ENCODE results near the gene DZIP1. TPM values are rescaled to one million over a fixed set of nuclear protein-coding genes. Genes with fewer than 3 reads are reported as not detected.
"Not testable (repeated sequence)": the region's sequence is repeated elsewhere in the genome, so short reads cannot be mapped to it uniquely, and the experiment has no call there.

Gene DZIP1
- total RNA-seq, 1 donor = not detected

- Histone ChIP-seq H3K4me3 (ENCODE audit: low read length) (no peak overlapping the region), H3K4me1 (ENCODE audit: insufficient read depth, low read length) (no peaks in the 10 kb centered on the region), H3K27me3 (ENCODE audit: insufficient read depth, low read length) (no peaks in the 10 kb centered on the region), H3K9me3 (ENCODE audit: low read depth, low read length) (no peaks in the 10 kb centered on the region)
Measured at GRCh38 chr13:95596701-95597100, 47.8 kb downstream of the DZIP1 start.

GRCh38 chr13:95593462-95593861 is 51.0 kb downstream of the DZIP1 start:
- Histone ChIP-seq H3K27me3 (ENCODE audit: insufficient read depth, low read length) (no peaks in the 10 kb centered on the region), H3K4me1 (ENCODE audit: insufficient read depth, low read length) (no peaks in the 10 kb centered on the region), H3K4me3 (ENCODE audit: low read length) (no peak overlapping the region), H3K9me3 (ENCODE audit: low read depth, low read length) (no peaks in the 10 kb centered on the region)

GRCh38 chr13:95588721-95589120 is 55.8 kb downstream of the DZIP1 start:
- no peaks in the 10 kb centered on the region for H3K27me3 ChIP-seq (ENCODE audit: insufficient read depth, low read length)

DNA sequence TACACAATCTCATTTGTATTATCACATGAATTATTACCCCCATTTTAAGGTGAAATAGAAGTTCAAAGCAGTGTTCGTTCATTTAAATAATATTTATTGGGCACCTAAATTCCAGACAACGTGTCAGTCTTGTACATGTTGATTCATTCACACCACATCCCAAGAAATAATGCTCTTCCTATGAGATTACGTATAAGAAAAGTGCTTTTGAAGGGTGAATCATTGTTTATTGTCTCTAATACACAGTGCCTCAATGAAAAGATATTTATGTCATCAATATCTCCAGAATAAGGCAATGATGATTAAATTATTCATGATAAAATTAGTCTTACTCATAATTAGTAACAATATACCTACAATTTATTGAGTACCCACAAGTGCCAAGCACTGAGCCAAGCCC is 56.4 kb downstream of the DZIP1 start:
- Histone ChIP-seq H3K9me3 (ENCODE audit: low read depth, low read length) (no peaks in the 10 kb centered on the region), H3K4me3 (ENCODE audit: low read length) (no peak overlapping the region), H3K27me3 (ENCODE audit: insufficient read depth, low read length) (no peaks in the 10 kb centered on the region), H3K4me1 (ENCODE audit: insufficient read depth, low read length) (no peaks in the 10 kb centered on the region)

More at GRCh38 chr13:95588721-95589120, 55.8 kb downstream of the DZIP1 start:
- Histone ChIP-seq H3K9me3 (ENCODE audit: low read depth, low read length) (no peaks in the 10 kb centered on the region), H3K4me1 (ENCODE audit: insufficient read depth, low read length) (no peaks in the 10 kb centered on the region), H3K4me3 (ENCODE audit: low read length) (no peak overlapping the region)

DNA sequence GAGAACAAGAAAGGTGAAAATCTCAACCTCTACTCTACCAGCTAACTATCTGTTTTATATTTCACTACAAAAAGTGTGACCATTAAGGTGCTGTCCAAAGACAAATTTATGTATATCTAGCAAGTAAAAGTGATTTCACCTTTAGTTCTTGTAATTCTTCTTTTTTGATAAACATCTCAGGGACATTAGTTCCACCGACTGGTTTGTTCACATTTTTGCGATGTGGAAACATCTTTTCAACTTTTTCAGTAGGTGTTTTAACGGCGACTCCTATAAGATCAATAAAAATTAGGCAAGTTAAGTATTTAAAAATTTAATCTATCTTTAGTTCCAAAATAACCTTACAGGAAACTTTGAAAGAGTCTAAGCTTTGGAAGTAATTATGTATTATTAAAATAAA is 58.6 kb downstream of the DZIP1 start:
- Histone ChIP-seq H3K4me3 (ENCODE audit: low read length) (no peak overlapping the region), H3K9me3 (ENCODE audit: low read depth, low read length) (no peaks in the 10 kb centered on the region), H3K27me3 (ENCODE audit: insufficient read depth, low read length) (no peaks in the 10 kb centered on the region), H3K4me1 (ENCODE audit: insufficient read depth, low read length) (no peaks in the 10 kb centered on the region)

- no peaks in the 10 kb centered on the region for H3K9me3 ChIP-seq (ENCODE audit: low read depth, low read length)
- no peaks in the 10 kb centered on the region for H3K4me1 ChIP-seq (ENCODE audit: insufficient read depth, low read length)
- H3K27me3 ChIP-seq (ENCODE audit: insufficient read depth, low read length) = no peaks in the 10 kb centered on the region
- no peak overlapping the region for H3K4me3 ChIP-seq (ENCODE audit: low read length)
Measured at GRCh38 chr13:95579303-95579702, 65.2 kb downstream of the DZIP1 start.

DNA sequence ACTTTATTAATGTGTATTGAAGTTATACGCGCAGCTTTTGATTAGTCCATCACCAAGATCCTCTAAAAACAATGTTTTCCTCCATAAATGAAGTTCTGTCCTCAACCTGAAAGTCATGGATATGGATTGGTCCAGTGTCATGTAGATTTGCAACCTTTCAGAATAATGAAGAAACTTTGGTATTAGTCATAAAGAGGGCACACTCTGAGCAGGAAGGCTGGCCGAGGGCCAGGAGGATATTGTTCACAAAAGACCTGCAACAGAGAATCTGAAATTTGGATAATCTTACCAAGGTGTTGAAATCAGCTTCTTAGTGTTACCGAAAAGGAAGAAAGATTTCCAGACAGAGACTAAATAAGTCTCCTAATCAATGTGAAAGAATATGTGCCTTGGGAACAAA is 71.3 kb downstream of the DZIP1 start:
- Histone ChIP-seq H3K27me3 (ENCODE audit: insufficient read depth, low read length) (no peaks in the 10 kb centered on the region), H3K4me3 (ENCODE audit: low read length) (no peak overlapping the region), H3K4me1 (ENCODE audit: insufficient read depth, low read length) (no peaks in the 10 kb centered on the region), H3K9me3 (ENCODE audit: low read depth, low read length) (no peaks in the 10 kb centered on the region)

DNA sequence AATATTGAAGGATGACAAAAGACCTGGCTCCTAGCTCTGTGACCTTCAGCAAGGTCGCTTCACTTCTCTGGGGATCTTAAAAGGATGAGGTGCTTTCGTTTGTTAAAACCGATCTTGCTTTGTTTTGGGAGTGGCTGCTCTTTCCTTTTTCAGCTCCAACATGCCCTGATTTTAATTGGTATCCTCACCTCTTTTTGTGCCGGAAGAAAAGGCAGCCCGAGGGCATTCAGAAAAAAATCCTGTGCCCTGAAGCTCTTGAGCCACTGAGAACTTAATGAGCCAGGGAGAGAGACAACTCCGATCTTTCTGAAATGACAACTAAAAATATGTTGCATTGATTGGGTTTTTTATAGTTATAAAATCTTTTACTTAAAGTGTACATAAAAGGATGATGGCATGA is 72.6 kb downstream of the DZIP1 start:
- H3K9me3 ChIP-seq (ENCODE audit: low read depth, low read length) = no peaks in the 10 kb centered on the region
- H3K4me3 ChIP-seq (ENCODE audit: low read length) = no peak overlapping the region
- H3K4me1 ChIP-seq (ENCODE audit: insufficient read depth, low read length) = no peaks in the 10 kb centered on the region
- no peaks in the 10 kb centered on the region for H3K27me3 ChIP-seq (ENCODE audit: insufficient read depth, low read length)

- Histone ChIP-seq H3K4me1 (ENCODE audit: insufficient read depth, low read length) (no peaks in the 10 kb centered on the region), H3K4me3 (ENCODE audit: low read length) (no peak overlapping the region), H3K27me3 (ENCODE audit: insufficient read depth, low read length) (no peaks in the 10 kb centered on the region), H3K9me3 (ENCODE audit: low read depth, low read length) (no peaks in the 10 kb centered on the region)
Measured at GRCh38 chr13:95570016-95570415, 74.5 kb downstream of the DZIP1 start.

DNA sequence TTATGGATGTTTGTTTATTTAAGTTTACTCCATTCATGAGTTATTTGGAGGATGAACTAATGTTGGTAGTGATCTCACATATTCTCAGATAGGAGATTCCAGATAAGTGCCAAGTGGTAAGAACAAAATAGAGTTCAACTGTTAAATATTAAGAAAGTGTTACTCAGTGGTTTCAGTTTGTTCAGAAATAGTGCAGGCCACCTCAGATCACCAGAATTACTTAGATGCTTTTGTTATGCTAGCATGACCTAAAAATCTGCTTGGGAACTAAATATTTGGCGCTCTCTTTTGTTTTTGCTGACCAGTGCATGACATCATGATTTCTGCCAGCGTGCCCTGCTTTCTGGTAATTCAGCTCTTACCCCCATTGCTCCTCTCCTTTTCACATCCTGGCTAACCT is 76.4 kb downstream of the DZIP1 start:
- Histone ChIP-seq H3K9me3 (ENCODE audit: low read depth, low read length) (no peaks in the 10 kb centered on the region), H3K27me3 (ENCODE audit: insufficient read depth, low read length) (no peaks in the 10 kb centered on the region), H3K4me1 (ENCODE audit: insufficient read depth, low read length) (peaks cover 7% of the 10 kb centered on the region), H3K4me3 (ENCODE audit: low read length) (no peak overlapping the region)

DNA sequence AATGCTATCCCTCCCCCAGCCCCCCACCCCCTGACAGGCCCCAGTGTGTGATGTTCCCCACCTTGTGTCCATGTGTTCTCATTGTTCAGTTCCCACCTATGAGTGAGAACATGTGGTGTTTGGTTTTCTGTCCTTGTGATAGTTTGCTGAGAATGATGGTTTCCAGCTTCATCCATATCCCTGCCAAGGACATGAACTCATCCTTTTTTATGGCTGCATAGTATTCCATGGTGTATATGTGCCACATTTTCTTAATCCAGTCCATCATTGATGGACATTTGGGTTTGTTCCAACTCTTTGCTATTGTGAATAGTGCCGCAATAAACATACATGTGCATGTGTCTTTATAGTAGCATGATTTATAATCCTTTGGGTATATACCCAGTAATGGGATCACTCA is 78.7 kb downstream of the DZIP1 start:
- H3K27me3 ChIP-seq (ENCODE audit: insufficient read depth, low read length) = not testable (repeated sequence)

DNA sequence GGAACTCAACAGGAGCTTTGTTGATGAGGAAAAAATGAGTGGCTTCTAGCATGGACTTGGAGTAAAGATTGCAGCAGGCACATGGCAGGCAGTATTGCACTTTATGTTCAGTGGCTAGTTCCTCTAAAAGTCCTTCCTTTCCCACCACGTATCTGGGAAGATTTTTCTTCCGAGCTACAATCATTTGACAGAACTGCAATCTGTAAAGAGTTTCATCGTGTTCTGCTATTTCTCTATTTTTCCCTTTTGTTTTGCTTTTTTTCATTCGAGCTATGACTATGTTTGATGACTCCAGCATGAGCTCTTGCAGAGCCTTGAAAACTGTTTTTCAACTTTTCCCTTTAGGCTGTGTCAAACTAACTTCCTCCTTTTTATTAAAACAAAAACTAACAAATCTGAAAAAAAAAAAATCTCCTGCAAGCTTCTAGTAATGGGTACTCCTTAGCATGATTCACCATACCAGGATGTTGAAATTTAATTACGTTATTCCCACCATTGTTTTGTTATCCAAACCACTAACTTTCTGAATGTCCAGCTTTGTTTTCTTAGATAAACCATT is 79.7 kb downstream of the DZIP1 start:
- no peak overlapping the region for H3K4me3 ChIP-seq (ENCODE audit: low read length)

More for the DNA sequence above, 78.7 kb downstream of the DZIP1 start:
- H3K4me1 ChIP-seq (ENCODE audit: insufficient read depth, low read length); H3K9me3 ChIP-seq (ENCODE audit: low read depth, low read length); H3K4me3 ChIP-seq (ENCODE audit: low read length): not testable (repeated sequence)

DNA sequence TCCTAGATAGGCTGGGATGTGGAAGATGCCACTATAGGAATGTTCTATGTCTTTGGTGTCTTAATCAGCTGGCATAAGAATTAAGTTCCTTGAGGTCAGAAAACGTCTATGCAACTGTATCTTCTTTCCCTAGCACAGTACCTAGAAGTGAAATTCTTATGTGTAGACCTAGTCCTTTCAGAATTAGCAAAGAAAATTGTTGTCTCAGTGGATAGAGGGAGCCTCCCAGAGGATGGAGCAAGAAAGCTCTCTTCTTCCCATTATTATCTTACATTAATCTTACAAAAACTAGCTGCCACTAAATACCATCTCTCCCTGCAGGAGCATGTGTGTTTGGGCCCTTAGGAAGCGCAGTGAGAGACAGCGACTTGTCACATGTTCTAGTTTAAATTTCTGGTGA is 80.4 kb downstream of the DZIP1 start:
- no peak overlapping the region for H3K4me3 ChIP-seq (ENCODE audit: low read length)
- no peaks in the 10 kb centered on the region for H3K27me3 ChIP-seq (ENCODE audit: insufficient read depth, low read length)
- H3K4me1 ChIP-seq (ENCODE audit: insufficient read depth, low read length) = peaks cover 7% of the 10 kb centered on the region
- H3K9me3 ChIP-seq (ENCODE audit: low read depth, low read length) = no peaks in the 10 kb centered on the region

More for the DNA sequence above, 79.7 kb downstream of the DZIP1 start:
- Histone ChIP-seq H3K27me3 (ENCODE audit: insufficient read depth, low read length) (no peaks in the 10 kb centered on the region), H3K4me1 (ENCODE audit: insufficient read depth, low read length) (peaks cover 7% of the 10 kb centered on the region), H3K9me3 (ENCODE audit: low read depth, low read length) (no peaks in the 10 kb centered on the region)

- Histone ChIP-seq H3K9me3 (ENCODE audit: low read depth, low read length) (no peaks in the 10 kb centered on the region), H3K27me3 (ENCODE audit: insufficient read depth, low read length) (no peaks in the 10 kb centered on the region), H3K4me1 (ENCODE audit: insufficient read depth, low read length) (peaks cover 7% of the 10 kb centered on the region), H3K4me3 (ENCODE audit: low read length) (no peak overlapping the region)
Measured at GRCh38 chr13:95560387-95560786, 84.1 kb downstream of the DZIP1 start.

DNA sequence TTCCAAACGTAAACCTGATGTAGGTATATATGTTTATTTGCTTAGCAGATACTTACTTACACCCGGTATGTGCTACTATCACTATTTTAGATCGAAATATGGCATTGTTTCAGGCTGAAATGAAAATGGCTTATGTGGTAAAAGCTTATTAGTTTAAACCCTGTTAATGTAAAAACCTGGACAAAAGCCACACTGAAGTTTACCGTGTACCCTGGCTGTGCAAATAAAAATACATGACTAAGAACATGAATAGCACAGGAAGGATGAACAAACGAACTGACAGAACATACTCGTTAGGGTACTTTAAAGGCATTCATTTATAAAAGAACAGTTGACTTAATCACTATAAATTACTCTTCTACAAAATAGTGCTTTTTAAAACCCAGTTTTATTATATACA is 85.4 kb downstream of the DZIP1 start:
- Histone ChIP-seq H3K4me3 (ENCODE audit: low read length) (no peak overlapping the region), H3K9me3 (ENCODE audit: low read depth, low read length) (no peaks in the 10 kb centered on the region), H3K4me1 (ENCODE audit: insufficient read depth, low read length) (peaks cover 9% of the 10 kb centered on the region), H3K27me3 (ENCODE audit: insufficient read depth, low read length) (peaks cover 4% of the 10 kb centered on the region)

DNA sequence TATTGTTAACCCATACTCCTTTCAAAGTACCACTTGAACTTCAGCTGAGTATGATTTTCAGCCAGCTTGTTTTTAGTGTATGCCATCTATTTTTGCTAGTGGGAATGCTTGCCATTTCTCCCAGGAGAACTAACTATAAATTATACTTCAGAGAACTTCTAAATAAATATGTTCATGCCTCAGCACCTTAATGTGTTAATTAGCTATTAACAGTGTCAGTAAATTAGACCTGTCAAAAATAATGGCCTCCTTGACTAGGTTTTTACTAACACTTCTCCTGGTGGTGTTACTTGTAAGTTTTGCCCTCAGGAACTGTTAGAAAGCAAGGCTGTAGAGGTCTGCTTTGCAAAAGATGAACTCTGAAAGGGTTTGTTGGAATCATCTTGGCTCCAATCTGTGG is 87.5 kb downstream of the DZIP1 start:
- Histone ChIP-seq H3K4me3 (ENCODE audit: low read length) (no peak overlapping the region), H3K9me3 (ENCODE audit: low read depth, low read length) (no peaks in the 10 kb centered on the region), H3K4me1 (ENCODE audit: insufficient read depth, low read length) (peaks cover 22% of the 10 kb centered on the region), H3K27me3 (ENCODE audit: insufficient read depth, low read length) (peaks cover 19% of the 10 kb centered on the region)

All from mononuclear cell (primary cell).